Skeletal muscle tissue (tissue), 4 donors: ENCODE measurements around the gene ZNF750. TPM values are rescaled to one million over a fixed set of nuclear protein-coding genes. Genes with fewer than 3 reads are reported as not detected.
"Not testable (repeated sequence)": the region's sequence is repeated elsewhere in the genome, so short reads cannot be mapped to it uniquely, and the experiment has no call there.

Experiments
- H3K27ac ChIP-seq: one replicate; pipeline ENCODE4 v1.7.0; 2013; ENCODE audit warnings: mild to moderate bottlenecking, low read depth, low read length, inconsistent platforms
- H3K27me3 ChIP-seq, 3 donors: one replicate each; pipeline ENCODE4 v1.7.0; 2013; ENCODE audit warnings: low read length in 3 of 3; ENCODE audit not compliant: control insufficient read depth in 3 of 3, insufficient read depth in 3 of 3
- H3K36me3 ChIP-seq, 3 donors: one replicate each; pipeline ENCODE4 v1.7.0; 2013; ENCODE audit warnings: low read length in 3 of 3; ENCODE audit not compliant: control insufficient read depth in 3 of 3, insufficient read depth in 3 of 3
- H3K4me1 ChIP-seq, 3 donors: one replicate each; pipeline ENCODE4 v1.7.0; 2013; ENCODE audit warnings: low read length in 3 of 3, mild to moderate bottlenecking in 3 of 3; ENCODE audit not compliant: control insufficient read depth in 3 of 3, insufficient read depth in 3 of 3
- H3K4me3 ChIP-seq, 3 donors: one replicate each; pipeline ENCODE4 v1.7.0; 2013; ENCODE audit warnings: low read length in 3 of 3
- H3K9ac ChIP-seq, 3 donors: one replicate each; pipeline ENCODE4 v1.7.0; 2013; ENCODE audit warnings: low read length in 3 of 3, mild to moderate bottlenecking in 3 of 3, moderate library complexity in 2 of 3, low read depth in 1 of 3
- H3K9me3 ChIP-seq, 3 donors: one replicate each; pipeline ENCODE4 v1.7.0; 2013; ENCODE audit warnings: low read length in 3 of 3; ENCODE audit not compliant: control insufficient read depth in 3 of 3
- total RNA-seq: library from RNA; depleted of rRNA; stranded (reverse); fragments of >200 nt; gene quantifications from one replicate; pipeline ENCODE4 v1.2.3, GENCODE V29; 2014
- donor health status: Osteomylitis.

Gene ZNF750
- total RNA-seq, 1 donor from 2014 or later = not detected

DNA sequence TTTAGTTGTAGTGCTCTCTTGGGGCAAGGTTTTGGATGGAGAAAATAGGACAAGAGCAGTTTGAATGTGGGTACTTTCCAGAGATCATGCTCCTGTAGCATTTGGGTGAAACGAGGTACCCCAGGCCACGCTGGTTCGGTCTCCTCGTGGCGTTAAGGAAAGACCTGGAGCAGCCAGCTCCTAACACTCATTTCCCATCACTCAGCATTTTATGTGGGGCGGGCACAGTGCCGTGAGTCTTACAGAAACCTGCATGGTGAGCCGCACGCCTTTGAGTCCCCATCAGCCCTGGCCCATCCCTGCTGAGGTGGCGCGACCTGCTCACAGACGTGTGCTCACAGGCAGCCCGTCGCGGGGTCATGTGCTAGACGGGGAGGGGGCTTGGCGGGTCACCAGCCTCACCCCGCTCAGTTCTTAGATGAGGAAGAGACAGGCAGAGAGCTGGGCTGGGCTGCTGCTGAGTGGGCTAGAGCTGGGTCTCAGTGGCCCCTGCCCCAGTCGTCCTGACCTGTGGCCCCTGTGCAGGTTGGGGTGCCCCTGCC, 50.7 kb downstream of the ZNF750 start:
- H3K9ac ChIP-seq = no peak overlapping the region
- H3K27ac ChIP-seq = no peak overlapping the region
- no peaks in the 10 kb centered on the region for H3K27me3 ChIP-seq
- H3K4me1 ChIP-seq = peaks cover 8 to 26% (median 26%) of the 10 kb centered on the region in 3 donors
- H3K9me3 ChIP-seq = no peaks in the 10 kb centered on the region
- H3K4me3 ChIP-seq = no peak overlapping the region
- peaks cover 4 to 5% (median 4%) of the 10 kb centered on the region in 3 donors for H3K36me3 ChIP-seq

- Histone ChIP-seq H3K27me3 (no peaks in the 10 kb centered on the region), H3K36me3 (peaks cover 7 to 8% (median 7%) of the 10 kb centered on the region in 3 donors), H3K4me1 (peaks cover 8 to 22% (median 19%) of the 10 kb centered on the region in 3 donors), H3K9me3 (no peaks in the 10 kb centered on the region), H3K27ac (no peak overlapping the region), H3K9ac (peak overlapping the region in 1 of 3 donors; percentile 25), H3K4me3 (no peak overlapping the region)
Observed at GRCh38 chr17:82788206-82789001, 51.4 kb downstream of the ZNF750 start.

DNA sequence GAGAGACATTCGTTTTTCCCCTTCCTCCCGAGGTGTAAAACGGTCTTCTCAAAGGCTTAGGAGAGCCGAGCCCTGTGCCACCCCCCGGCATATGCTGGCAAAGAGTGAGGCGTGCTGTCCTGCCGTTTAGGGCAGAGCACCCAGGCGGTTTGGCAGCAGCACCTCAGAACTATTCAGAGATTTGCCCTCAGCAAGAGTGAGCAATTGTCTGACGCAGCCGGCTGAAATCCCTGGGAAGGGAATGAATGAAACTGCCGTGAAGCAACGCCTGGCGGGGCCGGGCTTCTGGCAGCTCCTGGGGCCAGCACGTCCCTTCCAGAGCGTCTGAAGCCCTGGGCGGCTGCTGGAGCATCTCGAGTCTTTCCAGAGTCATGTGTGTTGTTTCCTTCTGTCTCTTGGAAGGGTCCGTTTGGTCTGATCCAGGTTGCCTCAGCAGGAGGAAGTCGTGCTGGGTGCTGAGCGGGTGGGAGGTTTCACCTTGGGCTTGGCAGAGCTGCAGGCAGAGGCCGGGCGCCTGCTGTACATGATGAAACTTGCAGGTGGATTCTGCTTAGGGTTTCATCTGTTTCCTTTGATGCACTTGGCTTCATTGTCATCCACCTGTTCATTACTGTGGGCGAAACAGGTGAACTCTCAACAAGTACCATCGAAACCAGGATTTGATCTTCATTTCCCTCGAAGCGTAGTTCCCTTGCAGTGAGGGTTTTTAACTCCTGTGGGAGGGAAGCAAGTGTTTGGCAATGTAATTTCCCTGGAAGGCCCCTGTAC, 52.6 kb downstream of the ZNF750 start:
- no peaks in the 10 kb centered on the region for H3K27me3 ChIP-seq
- H3K36me3 ChIP-seq = peaks cover 9 to 12% (median 10%) of the 10 kb centered on the region in 3 donors
- no peaks in the 10 kb centered on the region for H3K9me3 ChIP-seq
- H3K4me1 ChIP-seq = peaks cover 8 to 26% (median 22%) of the 10 kb centered on the region in 3 donors
- H3K4me3 ChIP-seq = no peak overlapping the region
- peak overlapping the region in 1 of 3 donors; percentile 54 for H3K9ac ChIP-seq
- H3K27ac ChIP-seq = no peak overlapping the region

- no peak overlapping the region for H3K27ac ChIP-seq
- H3K4me3 ChIP-seq = no peak overlapping the region
- peaks cover 8 to 12% (median 9%) of the 10 kb centered on the region in 3 donors for H3K36me3 ChIP-seq
- H3K4me1 ChIP-seq = peaks cover 8 to 30% (median 30%) of the 10 kb centered on the region in 3 donors
- H3K27me3 ChIP-seq = no peaks in the 10 kb centered on the region
- no peaks in the 10 kb centered on the region for H3K9me3 ChIP-seq
- peak overlapping the region in 1 of 3 donors; percentile 25 for H3K9ac ChIP-seq
Observed at GRCh38 chr17:82786427-82786826, 53.4 kb downstream of the ZNF750 start.

GRCh38 chr17:82785581-82785980, 54.2 kb downstream of the ZNF750 start:
- Histone ChIP-seq H3K4me1 (peaks cover 8 to 30% (median 30%) of the 10 kb centered on the region in 3 donors), H3K36me3 (peaks cover 8 to 12% (median 9%) of the 10 kb centered on the region in 3 donors)
- not testable (repeated sequence) for H3K27ac ChIP-seq, H3K9ac ChIP-seq, H3K27me3 ChIP-seq, H3K4me3 ChIP-seq, H3K9me3 ChIP-seq

DNA sequence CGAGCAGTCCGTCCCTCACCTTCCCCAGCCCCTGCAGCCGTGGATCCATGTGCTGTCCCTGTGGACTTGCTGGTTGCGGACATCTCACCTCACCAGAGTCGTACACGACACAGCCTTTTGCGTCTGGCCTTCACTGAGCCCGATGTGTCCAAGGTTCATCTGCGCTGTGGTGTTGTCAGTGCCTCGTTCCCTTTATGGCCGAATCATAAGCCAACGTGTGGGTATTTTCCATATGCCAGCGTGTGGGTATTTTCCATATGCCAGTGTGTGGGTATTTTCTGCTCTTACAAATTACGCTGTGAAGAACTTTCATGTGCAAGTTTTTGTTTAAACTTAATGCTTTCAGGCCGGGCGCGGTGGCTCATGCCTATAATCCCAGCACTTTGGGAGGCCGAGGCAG, 56.3 kb downstream of the ZNF750 start:
- Histone ChIP-seq H3K27me3 (no peaks in the 10 kb centered on the region), H3K27ac (no peak overlapping the region), H3K9ac (no peak overlapping the region), H3K4me1 (peaks cover 12 to 30% (median 30%) of the 10 kb centered on the region in 3 donors), H3K36me3 (peaks cover 8 to 12% (median 9%) of the 10 kb centered on the region in 3 donors), H3K4me3 (no peak overlapping the region), H3K9me3 (no peaks in the 10 kb centered on the region)

DNA sequence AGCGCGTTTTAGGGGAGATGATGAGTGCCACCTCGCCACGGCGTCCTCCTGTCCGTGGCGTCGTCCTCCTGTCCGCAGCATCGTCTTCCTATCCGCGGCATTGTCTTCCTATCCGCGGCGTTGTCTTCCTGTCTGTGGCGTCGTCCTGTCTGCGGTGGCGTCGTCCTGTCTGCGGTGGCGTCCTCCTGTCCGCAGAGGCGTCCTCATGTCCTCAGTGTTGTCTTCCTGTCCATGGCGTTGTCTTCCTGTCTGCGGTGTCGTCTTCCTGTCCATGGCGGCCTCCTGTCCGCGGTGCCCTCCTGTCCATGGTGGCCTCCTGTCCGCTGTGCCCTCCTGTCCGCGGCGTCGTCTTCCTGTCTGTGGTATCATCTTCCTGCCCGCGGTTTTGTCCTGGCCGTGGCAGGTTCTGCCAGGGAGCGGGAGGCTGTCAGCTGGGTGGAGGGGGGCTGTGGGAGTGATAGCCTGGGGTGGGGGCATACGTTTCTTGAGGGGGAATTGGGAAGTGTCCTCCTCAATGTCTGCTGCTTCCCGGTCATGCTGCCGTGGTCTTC, 57.1 kb downstream of the ZNF750 start:
- Histone ChIP-seq H3K4me1 (peaks cover 12 to 27% (median 26%) of the 10 kb centered on the region in 3 donors), H3K27ac (no peak overlapping the region), H3K36me3 (peaks cover 8 to 12% (median 9%) of the 10 kb centered on the region in 3 donors), H3K27me3 (no peaks in the 10 kb centered on the region), H3K4me3 (peak overlapping the region in 2 of 3 donors; percentile 22 to 32), H3K9ac (peak overlapping the region in 1 of 3 donors; percentile 57), H3K9me3 (no peaks in the 10 kb centered on the region)

DNA sequence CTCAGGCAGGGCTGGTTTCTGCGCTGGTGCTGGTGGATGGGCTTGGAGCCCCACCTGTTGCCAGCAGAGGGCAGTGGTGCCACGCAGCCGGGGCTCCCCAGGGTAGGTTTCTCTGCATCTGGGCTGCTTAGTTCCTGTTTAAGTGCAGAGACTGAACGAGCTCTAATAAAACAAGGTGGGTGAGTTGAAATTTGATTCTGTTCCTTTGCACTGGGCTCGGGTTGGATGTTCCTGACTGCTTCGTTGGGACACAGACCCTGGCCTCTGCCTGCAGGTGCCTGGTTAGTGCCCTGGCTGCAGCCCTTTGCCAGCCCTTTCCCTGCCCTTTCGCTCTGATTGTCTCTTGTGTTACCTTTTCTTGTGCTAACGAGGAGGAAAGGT, 57.9 kb downstream of the ZNF750 start:
- no peak overlapping the region for H3K27ac ChIP-seq
- no peaks in the 10 kb centered on the region for H3K27me3 ChIP-seq
- peak overlapping the region in 2 of 3 donors; percentile 30 to 35 for H3K4me3 ChIP-seq
- H3K36me3 ChIP-seq = peaks cover 8 to 12% (median 9%) of the 10 kb centered on the region in 3 donors
- peaks cover 4 to 19% (median 18%) of the 10 kb centered on the region in 3 donors for H3K4me1 ChIP-seq
- peak overlapping the region in 2 of 3 donors; percentile 43 to 57 for H3K9ac ChIP-seq
- H3K9me3 ChIP-seq = no peaks in the 10 kb centered on the region

GRCh38 chr17:82780971-82781893, 58.6 kb downstream of the ZNF750 start:
- Histone ChIP-seq H3K4me1 (peaks cover 4 to 13% (median 13%) of the 10 kb centered on the region in 3 donors), H3K9ac (peak overlapping the region in 1 of 3 donors; percentile 16), H3K4me3 (no peak overlapping the region), H3K27ac (no peak overlapping the region), H3K36me3 (peaks cover 8 to 14% (median 12%) of the 10 kb centered on the region in 3 donors), H3K27me3 (no peaks in the 10 kb centered on the region), H3K9me3 (no peaks in the 10 kb centered on the region)
